Right renal pelvis (tissue), 4 donors: ENCODE data around the gene FCHO1. TPM values are rescaled to one million over a fixed set of nuclear protein-coding genes. Genes with fewer than 3 reads are reported as not detected.
A peak's percentile ranks its signal among the peaks of the same experiment; 100 is the strongest.

Source experiments
- DNase-seq, 4 donors: peaks; one replicate each; pipeline ENCODE4 v3.0.0-alpha.2; 2013; ENCODE audit warnings: low read depth in 4 of 4, low spot score in 3 of 4, missing footprints in 1 of 4
- polyA plus RNA-seq, 4 donors: library from polyadenylated mRNA; unstranded; fragments of 120-200 nt; gene quantifications; one replicate each; pipeline ENCODE4 v1.2.1, GENCODE V29; 2013; ENCODE audit not compliant: insufficient read length in 4 of 4

The FCHO1 gene
- polyA plus RNA-seq, 4 donors, result 1.6 to 3.4 (median 2.0) TPM

DNA sequence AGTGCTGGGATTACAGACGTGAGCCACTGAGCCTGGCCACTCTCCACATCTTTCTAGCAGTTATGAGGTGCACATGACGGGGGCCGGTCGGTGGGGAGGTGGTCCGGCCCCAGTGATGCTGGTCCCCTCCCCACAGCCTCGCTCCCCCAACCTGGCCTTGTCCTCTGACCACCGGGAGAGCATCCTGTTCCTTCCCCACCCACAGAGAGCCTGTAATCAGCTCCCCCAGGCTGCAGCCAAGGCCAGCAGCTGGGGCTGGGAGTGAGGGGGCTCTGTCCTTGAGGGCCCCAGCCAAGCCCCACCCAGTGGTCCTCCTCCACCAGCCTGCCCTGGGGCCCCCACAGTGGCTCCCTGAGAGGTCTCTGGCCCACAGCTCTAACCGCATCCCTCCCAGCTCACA is 73.1 kb downstream of the FCHO1 start:
- DNase-seq, result no peak

DNA sequence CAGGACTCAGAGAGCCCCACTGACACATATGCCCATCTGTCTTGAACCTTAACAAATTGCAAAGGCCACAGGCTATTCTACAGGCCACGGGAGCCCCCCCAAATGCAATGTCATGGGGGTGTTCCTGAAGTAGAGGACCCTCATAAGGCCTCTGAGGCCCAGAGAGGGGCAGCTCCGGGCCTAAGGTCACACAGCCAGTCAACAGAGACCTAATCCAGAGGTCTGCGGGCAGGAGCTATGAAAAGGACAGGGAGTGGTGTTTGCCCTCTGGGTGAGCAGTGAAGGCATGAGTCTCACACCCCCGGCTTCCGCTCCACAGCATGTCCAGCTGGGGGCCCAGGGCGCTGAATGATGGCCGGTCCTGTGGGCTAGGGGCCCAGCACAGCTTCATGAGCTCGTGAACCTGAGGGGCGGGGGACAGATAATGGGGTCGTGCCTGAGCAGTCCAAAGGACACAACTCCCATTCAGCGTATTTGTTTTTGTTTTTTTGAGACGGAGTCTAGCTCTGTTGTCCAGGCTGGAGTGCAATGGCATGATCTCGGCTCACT is 75.3 kb downstream of the FCHO1 start:
- DNase-seq, result no peak

DNA sequence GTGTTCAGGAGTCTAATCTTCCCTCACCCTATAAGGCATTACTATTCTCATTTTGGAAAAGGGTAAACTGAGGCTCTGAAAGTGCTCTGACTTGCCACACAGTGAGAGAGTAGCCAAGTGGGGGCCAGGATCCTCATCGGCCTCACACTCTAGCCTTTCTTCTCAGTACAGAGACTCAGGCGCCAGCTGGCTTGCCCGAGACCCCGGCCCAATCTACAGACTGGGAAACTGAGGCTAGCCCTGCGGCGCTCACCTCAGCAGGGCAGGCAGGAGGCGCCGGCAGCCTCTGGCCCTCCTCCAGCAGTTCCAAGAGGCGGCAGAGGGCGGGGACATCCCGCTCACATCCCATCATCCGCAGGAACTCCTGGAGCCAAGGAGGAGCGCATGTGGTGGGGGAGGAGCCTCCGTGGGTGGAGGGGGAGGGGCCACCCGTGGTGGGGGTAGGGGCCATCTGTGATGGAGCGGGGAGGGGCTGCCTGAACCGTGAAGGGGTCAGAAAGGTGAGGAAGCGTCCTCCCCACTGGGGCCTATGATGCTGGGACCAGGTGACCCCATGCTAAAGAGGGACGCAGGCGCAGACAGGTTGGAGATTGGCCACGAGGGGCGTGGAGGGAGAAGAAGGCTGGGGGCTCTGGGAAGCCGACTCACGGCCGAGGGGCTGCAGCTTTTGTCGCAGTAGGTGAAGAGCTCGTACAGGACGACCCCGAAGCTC is 78.7 kb downstream of the FCHO1 start:
- DNase-seq, result peak in 2 of 4 donors; percentile 18 to 23

DNA sequence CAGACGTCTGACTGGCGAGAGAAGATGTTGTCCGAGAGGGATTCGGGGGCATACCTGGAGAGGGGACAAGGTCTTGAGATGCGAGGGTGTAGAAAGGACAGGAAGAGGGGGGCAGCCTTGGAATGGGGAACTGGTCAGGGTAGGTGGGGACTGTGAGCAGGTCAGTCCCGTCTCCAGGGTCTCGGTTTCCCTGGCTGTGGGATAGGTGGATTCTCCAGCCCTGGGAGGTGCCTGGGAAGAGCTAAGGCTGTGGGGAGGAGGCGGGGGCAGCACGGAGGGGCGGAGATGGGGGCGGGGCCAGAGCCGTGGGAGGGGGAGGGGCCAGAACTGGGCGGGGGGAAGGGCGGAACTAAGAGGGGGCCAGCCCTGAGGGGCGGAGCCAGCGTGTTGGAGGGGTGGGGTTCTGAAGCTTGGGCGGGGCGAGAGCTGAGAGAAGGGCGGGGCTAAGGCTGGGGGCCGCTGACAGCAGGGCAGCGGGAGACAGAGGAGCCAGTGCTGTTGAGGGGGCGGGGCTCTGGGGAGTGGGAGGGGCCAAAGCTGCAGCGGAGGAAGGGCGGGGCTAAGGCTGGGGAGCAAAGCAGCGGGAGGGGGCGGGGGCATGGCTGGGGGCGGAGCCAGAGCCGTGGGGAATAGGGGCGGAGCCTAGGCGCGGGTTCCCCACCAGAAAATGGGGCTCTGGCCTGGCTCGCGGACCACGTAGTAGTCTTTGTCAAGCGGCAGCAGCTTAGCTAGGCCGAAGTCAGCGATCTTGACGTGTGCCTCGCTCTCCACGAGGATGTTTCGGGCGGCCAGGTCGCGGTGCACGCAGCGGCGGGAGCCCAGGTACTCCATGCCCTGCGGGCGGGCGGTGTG is 79.5 kb downstream of the FCHO1 start:
- DNase-seq, result peak in 2 of 4 donors; percentile 32 to 64

DNA sequence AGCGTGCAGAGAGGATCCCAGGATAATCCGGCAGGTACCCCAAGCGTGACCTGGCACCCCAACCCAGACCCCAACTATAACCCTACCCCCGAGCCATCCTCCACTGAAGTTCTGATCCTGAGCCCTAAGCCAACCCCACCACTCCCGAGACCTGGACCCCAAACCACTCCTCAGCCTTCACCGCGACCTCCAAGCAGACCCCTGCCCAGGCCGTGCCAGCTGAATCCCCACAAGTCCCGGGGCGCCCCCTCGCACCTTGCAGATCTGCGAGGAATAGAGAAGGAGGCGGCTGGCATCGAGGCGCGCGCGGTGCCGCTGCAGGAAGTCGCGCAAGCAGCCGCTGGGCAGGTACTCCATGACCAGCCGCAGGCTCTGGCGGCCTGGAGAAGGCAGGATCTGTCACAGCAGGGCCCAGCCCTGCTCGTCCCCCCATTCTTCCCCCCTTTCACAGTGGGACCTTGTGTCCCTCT is 80.2 kb downstream of the FCHO1 start:
- DNase-seq, result no peak

DNA sequence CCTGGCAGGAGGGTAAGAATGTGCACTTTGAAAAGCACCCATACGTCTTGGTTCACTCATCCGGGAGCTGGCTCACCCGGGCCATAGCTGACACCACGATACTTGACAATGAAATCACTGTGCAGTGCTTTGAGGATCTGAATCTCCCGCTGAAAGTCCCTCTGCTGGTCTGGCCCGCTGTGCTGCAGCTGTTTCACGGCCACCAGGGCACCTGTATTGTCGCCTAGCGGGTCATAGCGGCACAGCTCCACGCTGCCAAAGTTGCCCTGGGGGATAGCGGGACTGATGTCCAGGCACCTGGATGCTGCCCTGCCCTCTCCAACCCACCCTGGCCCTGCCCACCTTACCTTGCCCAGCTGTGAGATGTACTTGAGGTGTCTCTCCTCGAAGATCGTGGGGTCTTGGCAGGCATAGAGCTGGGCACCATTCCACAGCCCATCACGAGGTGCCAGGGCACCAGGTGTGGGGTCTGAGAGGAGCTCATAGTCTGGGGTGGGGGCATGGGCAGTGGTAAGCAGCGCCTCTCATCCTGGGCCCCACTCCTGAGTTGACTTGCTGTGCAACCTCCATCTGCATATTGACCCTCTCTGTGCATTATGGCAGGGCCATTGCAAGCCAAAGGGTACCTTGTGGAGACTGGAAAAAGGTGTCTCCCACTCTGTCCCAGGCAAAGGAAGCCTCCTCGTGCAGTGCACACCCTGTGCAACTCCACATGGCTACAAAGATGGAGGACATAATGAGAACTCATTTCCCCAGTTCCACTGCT is 81.3 kb downstream of the FCHO1 start:
- no peak for DNase-seq

DNA sequence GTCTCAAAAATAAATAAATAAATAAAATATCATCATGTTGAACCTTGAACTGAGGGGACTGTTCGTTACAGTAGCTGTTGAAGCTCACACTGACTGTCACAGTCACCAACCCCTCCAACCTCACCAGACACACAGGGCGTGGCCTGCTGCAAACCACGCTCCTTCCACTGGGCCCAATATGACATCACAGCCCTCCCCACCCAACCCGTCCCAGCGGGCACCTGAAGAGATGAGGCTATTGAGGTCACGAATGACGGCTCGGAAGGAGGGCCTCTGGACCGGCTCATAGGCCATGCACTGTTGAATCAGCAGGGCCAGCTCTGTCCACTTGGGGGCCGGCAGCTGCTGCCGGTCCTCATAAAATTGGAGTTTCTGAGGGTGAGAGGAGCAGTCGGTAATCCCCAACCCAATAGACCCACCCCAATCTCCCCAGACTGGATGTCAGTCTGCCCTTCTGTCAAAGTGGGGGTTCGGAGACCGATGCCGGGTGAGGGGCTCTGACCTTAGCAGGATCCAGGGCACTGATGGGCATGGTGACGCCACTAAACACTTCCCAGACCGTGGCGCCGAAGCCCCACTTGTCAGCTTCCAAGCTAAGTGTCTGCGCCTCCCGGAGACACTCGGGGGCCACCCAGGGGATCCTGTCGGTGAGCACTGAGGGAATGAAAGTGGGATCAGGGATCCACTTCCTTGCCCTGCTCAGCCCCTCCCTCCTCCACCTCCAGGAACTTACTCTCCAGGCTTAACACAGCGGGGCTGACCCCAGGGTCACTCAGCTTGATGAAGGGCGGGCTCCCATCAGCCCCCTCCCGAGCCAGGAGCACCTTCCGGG is 83.3 kb downstream of the FCHO1 start:
- DNase-seq, result no peak

DNA sequence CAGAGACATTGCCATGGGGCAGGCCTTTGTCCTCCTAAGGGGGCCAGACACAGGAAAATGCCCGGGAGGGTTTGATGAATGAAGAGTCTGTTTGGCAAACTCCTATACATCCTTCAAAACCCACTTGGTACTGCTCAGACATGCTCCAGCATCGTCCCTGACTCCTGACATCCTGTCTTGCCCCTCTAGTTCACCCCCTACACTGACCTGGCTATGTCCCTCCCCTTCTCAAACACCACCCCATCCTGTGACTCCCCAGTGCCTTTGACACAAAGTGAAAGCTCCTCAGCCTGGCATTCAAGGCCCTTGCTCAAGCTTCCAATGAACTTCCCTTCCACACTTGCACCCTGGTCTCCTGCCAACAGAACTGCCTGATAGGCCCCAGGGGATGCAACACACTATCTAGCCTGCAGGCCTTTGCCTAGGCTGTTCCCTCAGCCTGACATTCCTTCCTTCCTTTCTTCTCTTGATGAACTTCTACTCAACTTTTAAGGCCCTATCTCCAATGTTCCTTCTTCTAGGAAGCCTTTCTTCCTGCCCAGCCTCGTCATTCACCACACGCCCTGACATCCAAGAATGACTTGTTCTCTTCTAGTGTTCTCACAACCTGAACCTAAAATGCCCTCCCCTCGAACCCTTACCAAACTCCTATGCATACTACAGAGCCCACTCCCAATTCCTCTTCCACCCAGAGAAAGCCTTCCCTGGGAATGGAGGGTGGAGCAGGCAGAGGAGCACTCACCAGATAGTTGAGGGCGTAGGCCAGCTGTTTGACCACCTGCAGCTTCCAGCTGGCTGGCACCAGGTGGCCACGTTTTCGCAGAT is 84.1 kb downstream of the FCHO1 start:
- no peak for DNase-seq

DNA sequence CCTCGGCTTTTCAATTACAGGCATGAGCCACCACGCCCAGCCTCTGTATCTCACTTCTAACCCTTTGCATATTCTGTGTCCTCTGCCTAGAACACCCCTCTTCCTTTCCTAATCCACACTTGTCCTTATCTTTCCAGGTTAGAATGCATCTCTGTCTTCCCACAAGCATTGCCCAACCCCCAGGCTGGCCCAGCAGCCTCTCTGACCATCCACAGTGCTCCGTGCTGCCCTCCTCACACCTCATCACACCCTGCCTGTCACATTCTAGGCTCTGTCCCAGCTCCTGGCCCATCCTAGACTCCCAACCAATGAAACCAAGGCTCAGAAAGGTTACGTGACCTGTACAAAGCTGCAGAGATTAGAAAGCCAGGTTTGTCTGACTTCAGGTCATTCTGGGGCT is 85.3 kb downstream of the FCHO1 start:
- DNase-seq, result no peak

DNA sequence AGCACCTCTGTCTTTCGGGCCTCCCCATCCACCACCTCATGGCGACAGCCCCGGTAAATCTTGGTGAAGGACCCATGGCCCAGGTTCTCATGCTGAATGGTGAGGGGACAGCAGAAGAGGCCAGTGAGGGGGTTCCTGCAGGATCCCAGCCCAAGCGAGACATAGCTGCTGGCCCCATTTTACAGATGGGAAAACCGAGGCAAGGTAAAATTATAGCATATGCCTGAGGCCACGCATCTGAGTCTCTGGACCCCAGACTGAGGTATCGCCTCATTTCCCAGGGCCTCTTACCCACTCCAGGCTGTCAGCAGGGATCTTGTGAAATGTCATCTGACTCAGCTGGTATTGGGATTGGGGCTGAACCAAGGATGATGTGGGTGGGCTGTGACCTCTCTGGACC is 86.7 kb downstream of the FCHO1 start:
- no peak for DNase-seq

Other genes starting within 250 kb of the FCHO1 start
- gene PGLS, start 239.8 kb upstream of the FCHO1 start, polyA plus RNA-seq, result 10 to 100 TPM; 56.4 to 92.0 (median 60.8) TPM
- gene COLGALT1, start 195.8 kb upstream of the FCHO1 start, polyA plus RNA-seq, result 10 to 100 TPM; 46.6 to 49.6 (median 48.2) TPM
- gene UNC13A, start 63.1 kb upstream of the FCHO1 start, polyA plus RNA-seq, result under 1 TPM; 0.12 to 0.42 (median 0.24) TPM
- gene MAP1S, start 32.0 kb upstream of the FCHO1 start, polyA plus RNA-seq, result 10 to 100 TPM; 32.2 to 44.4 (median 35.3) TPM
- gene B3GNT3, start 43.7 kb downstream of the FCHO1 start, polyA plus RNA-seq, result 10 to 100 TPM in 1 of 4 donors, 1 to 10 TPM in 3; 3.9 to 13.5 (median 7.2) TPM
- gene INSL3, start 70.0 kb downstream of the FCHO1 start, polyA plus RNA-seq, result under 1 TPM in 3 of 4 donors, not detected in 1; 0.19 to 0.54 (median 0.22) TPM
- gene JAK3, start 96.5 kb downstream of the FCHO1 start, polyA plus RNA-seq, result 1 to 10 TPM; 2.1 to 3.6 (median 3.0) TPM
- 1,000 to 10,000 TPM in 1 of 4 donors, 100 to 1,000 TPM in 3; 830 to 1,276 (median 861) TPM for gene RPL18A, start 108.4 kb downstream of the FCHO1 start, polyA plus RNA-seq
- under 1 TPM in 3 of 4 donors, not detected in 1; 0.04 to 0.06 (median 0.05) TPM for gene SLC5A5, start 120.5 kb downstream of the FCHO1 start, polyA plus RNA-seq
- gene CCDC124, start 181.5 kb downstream of the FCHO1 start, polyA plus RNA-seq, result 10 to 100 TPM; 50.8 to 96.8 (median 54.8) TPM
- gene KCNN1, start 215.6 kb downstream of the FCHO1 start, polyA plus RNA-seq, result 1 to 10 TPM; 4.4 to 7.3 (median 4.9) TPM